CD4-positive, alpha-beta T cell treated with Interleukin-1 beta for 1 hour (primary cell): ENCODE data around the gene ATAD3B.
"Not testable (repeated sequence)": the region's sequence is repeated elsewhere in the genome, so short reads cannot be mapped to it uniquely, and the experiment has no call there.

Experiments
- DNase-seq, 2 donors: peaks; one replicate each; pipeline ENCODE4 v3.0.0-alpha.2; 2020 to 2022

Gene ATAD3B

GRCh38 chr1:1433804-1434130 lies 37.8 kb upstream of the ATAD3B start:
- DNase-seq: no peak

- no peak for DNase-seq
Measured at GRCh38 chr1:1434131-1434823, 37.3 kb upstream of the ATAD3B start.

- no peak for DNase-seq
Measured at GRCh38 chr1:1434824-1435105, 36.8 kb upstream of the ATAD3B start.

- DNase-seq: peak; percentile 53 to 65
Measured at GRCh38 chr1:1435106-1435903, 36.3 kb upstream of the ATAD3B start, which contains the start of gene VWA1. VWA1 (plus strand) TSS chr1:1435690; CDS start chr1:1435749, 59 bp downstream.

- no peak for DNase-seq
Measured at GRCh38 chr1:1435911-1436629, 35.5 kb upstream of the ATAD3B start.

GRCh38 chr1:1436630-1437032 lies 34.9 kb upstream of the ATAD3B start:
- no peak for DNase-seq

GRCh38 chr1:1437033-1437903 lies 34.3 kb upstream of the ATAD3B start:
- DNase-seq: no peak

- DNase-seq: no peak
Measured at GRCh38 chr1:1437904-1438376, 33.6 kb upstream of the ATAD3B start.

- DNase-seq: no peak
Measured at GRCh38 chr1:1438531-1439381, 32.8 kb upstream of the ATAD3B start.

GRCh38 chr1:1439546-1440261 lies 31.9 kb upstream of the ATAD3B start:
- no peak for DNase-seq

GRCh38 chr1:1440262-1441001 lies 31.1 kb upstream of the ATAD3B start:
- DNase-seq: no peak

- peak; percentile 46 to 51 for DNase-seq
Measured at GRCh38 chr1:1441002-1441888, 30.3 kb upstream of the ATAD3B start.

GRCh38 chr1:1442069-1442770 lies 29.3 kb upstream of the ATAD3B start:
- no peak for DNase-seq

GRCh38 chr1:1446631-1447030 lies 24.9 kb upstream of the ATAD3B start:
- DNase-seq: not testable (repeated sequence)

GRCh38 chr1:1449099-1449739 lies 22.3 kb upstream of the ATAD3B start, which contains the start of gene ATAD3C:
ATAD3C (plus strand) TSS chr1:1449689; CDS start chr1:1450684, 995 bp downstream.
- no peak for DNase-seq

- not testable (repeated sequence) for DNase-seq
Measured at GRCh38 chr1:1450616-1451015, 20.9 kb upstream of the ATAD3B start.

- DNase-seq: no peak
Measured at GRCh38 chr1:1451696-1452364, 19.7 kb upstream of the ATAD3B start.
